Neural progenitor cell (in vitro differentiated cells): ENCODE measurements around the gene PTPRH.

Experiments
- EZH2 ChIP-seq: fragments of 200-600 bp; sonication (generic); IDR thresholded peaks from 2 replicates; pipeline ENCODE4 v1.6.1; 2017; ENCODE audit warnings: antibody characterized with exemption, mild to moderate bottlenecking, moderate library complexity
- EZH2phosphoT487 ChIP-seq: fragments of 200-600 bp; sonication (generic); IDR thresholded peaks from 2 replicates; pipeline ENCODE4 v1.6.1; 2017; ENCODE audit warnings: antibody characterized with exemption
- TF ChIP-seq, protein P1 (sequence below): fragments of 200-600 bp; sonication (generic); IDR thresholded peaks from 2 replicates; pipeline ENCODE4 v1.5.1; 2017; ENCODE audit warnings: antibody characterized with exemption, mild to moderate bottlenecking

- TF ChIP-seq, protein P1, sequence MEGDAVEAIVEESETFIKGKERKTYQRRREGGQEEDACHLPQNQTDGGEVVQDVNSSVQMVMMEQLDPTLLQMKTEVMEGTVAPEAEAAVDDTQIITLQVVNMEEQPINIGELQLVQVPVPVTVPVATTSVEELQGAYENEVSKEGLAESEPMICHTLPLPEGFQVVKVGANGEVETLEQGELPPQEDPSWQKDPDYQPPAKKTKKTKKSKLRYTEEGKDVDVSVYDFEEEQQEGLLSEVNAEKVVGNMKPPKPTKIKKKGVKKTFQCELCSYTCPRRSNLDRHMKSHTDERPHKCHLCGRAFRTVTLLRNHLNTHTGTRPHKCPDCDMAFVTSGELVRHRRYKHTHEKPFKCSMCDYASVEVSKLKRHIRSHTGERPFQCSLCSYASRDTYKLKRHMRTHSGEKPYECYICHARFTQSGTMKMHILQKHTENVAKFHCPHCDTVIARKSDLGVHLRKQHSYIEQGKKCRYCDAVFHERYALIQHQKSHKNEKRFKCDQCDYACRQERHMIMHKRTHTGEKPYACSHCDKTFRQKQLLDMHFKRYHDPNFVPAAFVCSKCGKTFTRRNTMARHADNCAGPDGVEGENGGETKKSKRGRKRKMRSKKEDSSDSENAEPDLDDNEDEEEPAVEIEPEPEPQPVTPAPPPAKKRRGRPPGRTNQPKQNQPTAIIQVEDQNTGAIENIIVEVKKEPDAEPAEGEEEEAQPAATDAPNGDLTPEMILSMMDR: no peak
- TF ChIP-seq EZH2 (no peak), EZH2phosphoT487 (no peak)
Measured at GRCh38 chr19:55252760-55253663, 43.7 kb upstream of the PTPRH start.
